H1 (cell line): Measurements from ENCODE around the gene BBS7. TPM values are rescaled to one million over a fixed set of nuclear protein-coding genes. Genes with fewer than 3 reads are reported as not detected.

Experiments
- CTCF ChIA-PET: fragments of 300-600 bp; sonication (Branson Sonifier 250); formaldehyde crosslinking; loops from one replicate; lab custom pipeline; 2021; ENCODE audit not compliant: partially characterized antibody; lab: Charles Lee
- POLR2A ChIA-PET: fragments of 300-600 bp; sonication (Branson Sonifier 250); formaldehyde crosslinking; loops from one replicate; lab custom pipeline; 2021; ENCODE audit warnings: inconsistent platforms; ENCODE audit not compliant: partially characterized antibody; lab: Charles Lee
- DNase-seq, 2 experiments: peaks; one replicate each; pipeline versions ENCODE4 v3.0.0 to v3.0.0-alpha.2; 2010 to 2022; ENCODE audit warnings: low spot score in 2 of 2, low read depth in 1 of 2, mixed read lengths in 1 of 2
- FAIRE-seq: peaks from 2 replicates; lab custom pipeline; 2011; peaks lifted over from hg19 to GRCh38; lab: Jason Lieb, UNC
- H2AFZ ChIP-seq: 2 replicates; pipeline ENCODE4 v1.8.1; 2012; ENCODE audit warnings: low read length, inconsistent platforms
- H2AK5ac ChIP-seq: 2 replicates; pipeline ENCODE4 v1.6.1; 2013; ENCODE audit warnings: low read depth, low read length
- H2BK120ac ChIP-seq: replicated peaks from 2 replicates; pipeline ENCODE3; 2013; ENCODE audit warnings: low read depth, low read length, inconsistent platforms
- H2BK12ac ChIP-seq: 2 replicates; pipeline ENCODE4 v1.6.1; 2013; ENCODE audit warnings: low read depth, low read length
- H2BK15ac ChIP-seq: 2 replicates; pipeline ENCODE4 v1.6.1; 2013; ENCODE audit warnings: low read length
- H2BK20ac ChIP-seq: 2 replicates; pipeline ENCODE4 v1.6.1; 2013; ENCODE audit warnings: low read length
- H2BK5ac ChIP-seq: 2 replicates; pipeline ENCODE4 v1.6.1; 2013; ENCODE audit warnings: low read depth, low read length
- H3K14ac ChIP-seq: 2 replicates; pipeline ENCODE4 v1.6.1; 2013; ENCODE audit warnings: inconsistent platforms; ENCODE audit not compliant: insufficient read length
- H3K18ac ChIP-seq: 2 replicates; pipeline ENCODE4 v1.6.1; 2013; ENCODE audit warnings: low read length; ENCODE audit errors: extremely low read depth
- H3K23ac ChIP-seq: 2 replicates; pipeline ENCODE4 v1.6.1; 2013; ENCODE audit warnings: inconsistent platforms; ENCODE audit not compliant: insufficient read length
- H3K23me2 ChIP-seq: 2 replicates; pipeline ENCODE4 v1.6.1; 2013; ENCODE audit warnings: low read depth, low read length
- H3K27ac ChIP-seq: 2 replicates; pipeline ENCODE4 v1.6.1; 2011; ENCODE audit warnings: low read depth, low read length, inconsistent platforms
- H3K27me3 ChIP-seq, 4 experiments: replicated peaks in 1 of 4; 1 replicate in 1 of 4; 2 replicates in 3 of 4; pipeline versions ENCODE4 v1.6.1 to v1.8.1; 2011 to 2013; ENCODE audit warnings: low read length in 3 of 4, mild to moderate bottlenecking in 3 of 4, inconsistent platforms in 2 of 4, mixed read lengths in 2 of 4, moderate library complexity in 1 of 4; ENCODE audit not compliant: control insufficient read depth in 3 of 4, insufficient read depth in 3 of 4; ENCODE audit errors: extremely low read depth in 1 of 4
- H3K36me3 ChIP-seq, 4 experiments: 2 replicates each; pipeline versions ENCODE4 v1.6.1 to v1.8.1; 2011 to 2013; ENCODE audit warnings: mild to moderate bottlenecking in 4 of 4, low read length in 3 of 4, moderate library complexity in 2 of 4, control low read depth in 1 of 4, inconsistent platforms in 1 of 4; ENCODE audit not compliant: insufficient read depth in 4 of 4, control insufficient read depth in 2 of 4
- H3K4ac ChIP-seq: replicated peaks from 2 replicates; pipeline ENCODE3; 2013; ENCODE audit warnings: low read length, low read depth, mixed read lengths, inconsistent platforms; ENCODE audit not compliant: insufficient read length
- H3K4me1 ChIP-seq, 4 experiments: replicated peaks in 1 of 4; 1 replicate in 1 of 4; 2 replicates in 3 of 4; pipeline versions ENCODE4 v1.6.1 to v1.8.1; 2011 to 2013; ENCODE audit warnings: low read length in 3 of 4, inconsistent platforms in 2 of 4, mixed read lengths in 1 of 4; ENCODE audit not compliant: insufficient read depth in 4 of 4, control insufficient read depth in 3 of 4
- H3K4me2 ChIP-seq, 2 experiments: 2 replicates each; pipeline versions ENCODE4 v1.6.1 to v1.8.1; 2011 to 2013; ENCODE audit warnings: low read depth in 2 of 2, low read length in 2 of 2, control low read depth in 1 of 2, inconsistent platforms in 1 of 2, mild to moderate bottlenecking in 1 of 2; ENCODE audit not compliant: insufficient read depth in 1 of 2
- H3K4me3 ChIP-seq, 4 experiments: fragments of 200-600, 300-600 bp in 1 of 4; sonication (generic), shearing (Covaris generic), sonication (Bioruptor Twin) in 1 of 4; 2 replicates each; pipeline versions ENCODE4 v1.5.1 to v1.8.1; 2011 to 2016; ENCODE audit warnings: low read length in 4 of 4, low read depth in 3 of 4, control low read depth in 2 of 4, inconsistent platforms in 2 of 4, mild to moderate bottlenecking in 2 of 4, mixed read lengths in 1 of 4, moderate library complexity in 1 of 4; ENCODE audit not compliant: insufficient read depth in 2 of 4; ENCODE audit errors: extremely low read depth in 1 of 4
- H3K56ac ChIP-seq: replicated peaks from 2 replicates; pipeline ENCODE3; 2013; ENCODE audit warnings: low read depth, mild to moderate bottlenecking, mixed read lengths, low read length, inconsistent platforms; ENCODE audit not compliant: insufficient read length
- H3K79me1 ChIP-seq: 2 replicates; pipeline ENCODE4 v1.6.1; 2013; ENCODE audit warnings: low read depth, low read length, control low read depth
- H3K79me2 ChIP-seq, 2 experiments: 2 replicates each; pipeline versions ENCODE4 v1.6.1 to v1.8.1; 2012 to 2013; ENCODE audit warnings: low read length in 2 of 2, mild to moderate bottlenecking in 2 of 2, inconsistent platforms in 1 of 2; ENCODE audit not compliant: insufficient read depth in 2 of 2, control insufficient read depth in 1 of 2
- H3K9ac ChIP-seq, 4 experiments: replicated peaks in 1 of 4; 1 replicate in 1 of 4; 2 replicates in 3 of 4; pipeline versions ENCODE4 v1.6.1 to v1.8.1; 2011 to 2013; ENCODE audit warnings: low read depth in 3 of 4, low read length in 3 of 4, control low read depth in 2 of 4, mild to moderate bottlenecking in 2 of 4, moderate library complexity in 2 of 4, inconsistent platforms in 1 of 4; ENCODE audit errors: extremely low read depth in 1 of 4
- H3K9me3 ChIP-seq, 2 experiments: 2 replicates each; pipeline versions ENCODE4 v1.6.1 to v1.8.1; 2012 to 2013; ENCODE audit warnings: mild to moderate bottlenecking in 2 of 2, moderate library complexity in 2 of 2, control low read depth in 1 of 2, inconsistent platforms in 1 of 2, low read depth in 1 of 2, low read length in 1 of 2, mixed read lengths in 1 of 2; ENCODE audit not compliant: insufficient read depth in 2 of 2
- H4K20me1 ChIP-seq, 2 experiments: replicated peaks in 1 of 2; 2 replicates each; pipeline versions ENCODE3 to v1.8.1; 2011 to 2013; ENCODE audit warnings: inconsistent platforms in 2 of 2, low read length in 2 of 2, mild to moderate bottlenecking in 1 of 2; ENCODE audit not compliant: insufficient read depth in 2 of 2, control insufficient read depth in 1 of 2
- H4K5ac ChIP-seq: 2 replicates; pipeline ENCODE4 v1.6.1; 2013; ENCODE audit warnings: low read length, low read depth, mixed read lengths, inconsistent platforms; ENCODE audit not compliant: insufficient read length
- H4K8ac ChIP-seq: 2 replicates; pipeline ENCODE4 v1.8.0; 2013; ENCODE audit warnings: mild to moderate bottlenecking, moderate library complexity, low read length, inconsistent platforms; ENCODE audit not compliant: insufficient read depth; ENCODE audit errors: extremely low read depth
- H4K91ac ChIP-seq: replicated peaks from 2 replicates; pipeline ENCODE3; 2013; ENCODE audit warnings: low read length, mixed read lengths, inconsistent platforms; ENCODE audit not compliant: insufficient read length
- CHD2 ChIP-seq: IDR thresholded peaks from 2 replicates; pipeline ENCODE4 v1.6.1; 2012; ENCODE audit warnings: low read length, improper control_type of control experiment
- EGR1 ChIP-seq: IDR thresholded peaks from 2 replicates; pipeline ENCODE4 v1.6.1; 2011; ENCODE audit warnings: low read depth, low read length, borderline replicate concordance
- HDAC6 ChIP-seq: IDR thresholded peaks from one replicate; pipeline ENCODE4 v1.7.1; 2012; ENCODE audit warnings: low read depth, mild to moderate bottlenecking, inconsistent platforms, low read length, moderate library complexity
- JUND ChIP-seq: IDR thresholded peaks from 2 replicates; pipeline ENCODE4 v1.6.1; 2011; ENCODE audit warnings: mild to moderate bottlenecking, improper control_type of control experiment, low read length
- RBBP5 ChIP-seq: IDR thresholded peaks from 2 replicates; pipeline ENCODE4 v1.7.1; 2012; ENCODE audit warnings: low read depth, mild to moderate bottlenecking, inconsistent platforms, low read length, moderate library complexity, borderline replicate concordance
- RXRA ChIP-seq: IDR thresholded peaks from 2 replicates; pipeline ENCODE4 v1.6.1; 2011; ENCODE audit warnings: low read depth, mild to moderate bottlenecking, low read length, moderate library complexity; ENCODE audit not compliant: insufficient read depth
- SIN3A ChIP-seq, 2 experiments: IDR thresholded peaks in 1 of 2; conservative IDR thresholded peaks in 1 of 2; 2 replicates each; pipeline ENCODE4 v1.6.1; 2011 to 2012; ENCODE audit warnings: low read length in 2 of 2, improper control_type of control experiment in 1 of 2, low read depth in 1 of 2, mild to moderate bottlenecking in 1 of 2
- SIRT6 ChIP-seq: IDR thresholded peaks from one replicate; pipeline ENCODE4 v1.7.1; 2012; ENCODE audit warnings: low read length, inconsistent platforms
- SIX5 ChIP-seq: IDR thresholded peaks from 2 replicates; pipeline ENCODE4 v1.6.1; 2011; ENCODE audit warnings: mild to moderate bottlenecking, low read depth, low read length
- TAF1 ChIP-seq: IDR thresholded peaks from 2 replicates; pipeline ENCODE4 v1.6.1; 2011; ENCODE audit warnings: mild to moderate bottlenecking, low read depth, low read length
- TCF12 ChIP-seq: IDR thresholded peaks from 2 replicates; pipeline ENCODE4 v1.6.1; 2011; ENCODE audit warnings: low read depth, mild to moderate bottlenecking, low read length
- TEAD4 ChIP-seq: IDR thresholded peaks from 2 replicates; pipeline ENCODE4 v1.6.1; 2012; ENCODE audit warnings: low read depth, low read length, inconsistent platforms, mixed read lengths
- USF2 ChIP-seq: IDR thresholded peaks from 2 replicates; pipeline ENCODE4 v1.6.1; 2011; ENCODE audit warnings: low read length, improper control_type of control experiment
- YY1 ChIP-seq: IDR thresholded peaks from 2 replicates; pipeline ENCODE4 v1.6.1; 2011; ENCODE audit warnings: low read depth, mild to moderate bottlenecking, low read length
- WGBS, 2 experiments: shearing (Covaris generic) in 1 of 2; methylation state at CpG; one replicate each; pipeline versions ENCODE4 v1.1.6 to v1.1.7; 2013 to 2015; ENCODE audit warnings: low lambda C conversion rate in 2 of 2, mixed read lengths in 2 of 2, inconsistent platforms in 1 of 2, low coverage in 1 of 2, missing lambda C conversion rate in 1 of 2; ENCODE audit not compliant: insufficient replicate concordance in 2 of 2, insufficient coverage in 1 of 2, insufficient read length in 1 of 2; ENCODE audit errors: extremely low coverage in 1 of 2, missing lambda C conversion rate in 1 of 2; 5-methylcytosine and 5-hydroxymethylcytosine counted together
- polyA plus RNA-seq, 7 experiments: library from polyadenylated mRNA; depleted of rRNA in 3 of 7; stranded (reverse) in 5 of 7; unstranded in 2 of 7; fragments of >200 nt in 5 of 7; fragments of 200-250 nt in 2 of 7; gene quantifications; 1 replicate in 5 of 7; 2 replicates in 1 of 7; 4 replicates in 1 of 7; pipeline versions ENCODE4 v1.2.1 to v1.2.3, GENCODE V29; 2011 to 2013; ENCODE audit warnings: missing spikeins in 2 of 7, mixed read lengths in 2 of 7
- total RNA-seq: library from RNA; stranded (reverse); fragmentation: NEBNext Ultra II Directional; extraction: Animal tissue kit (Norgen Biotek cat#: 25700); gene quantifications from 2 replicates; pipeline ENCODE4 v1.2.1, GENCODE V29; 2021

Gene BBS7
- total and polyA plus RNA-seq, 2 of the 8 experiments (the other 6 are each of a cell fraction or from before 2014, with no cell fraction given), result 16.6 to 21.5 TPM

GRCh38 chr4:121800638-121800960 lies 69.7 kb downstream of the BBS7 start:
- no peaks in the 10 kb centered on the region for H3K27me3 ChIP-seq
- peak overlapping the region; percentile 40 for H3K4ac ChIP-seq
- H3K23ac ChIP-seq, result no peak overlapping the region
- no peak overlapping the region for H4K8ac ChIP-seq
- H2BK120ac ChIP-seq, result no peak overlapping the region
- H2BK15ac ChIP-seq, result no peak overlapping the region
- H3K9me3 ChIP-seq, result no peaks in the 10 kb centered on the region
- no peaks in the 10 kb centered on the region for H3K79me1 ChIP-seq
- peak overlapping the region; percentile 74 to 98 (median 96) for H3K9ac ChIP-seq
- peaks cover 3 to 21% of the 10 kb centered on the region in 2 experiments; a peak in 2 of 4 replicates for H3K79me2 ChIP-seq
- DNase-seq (no peak), FAIRE-seq (no peak)
- 0 out of 2 replicates have a peak overlapping the region, but pooled peaks have one; percentile 61 for H2AK5ac ChIP-seq
- peak overlapping the region; percentile 93 for H3K18ac ChIP-seq
- H2BK12ac ChIP-seq, result no peak overlapping the region; the same call in 1 of the 2 replicates
- ChIA-PET CTCF (no interaction called here), POLR2A (interaction anchor here (0.8 to 14.8 kb wide), 13 partner anchors 8 to 105 kb away, joined by 3 to 246 read pairs (median 5); partner anchors contain the start of genes CCNA2 and SMIM43)
- no peaks in the 10 kb centered on the region for H4K20me1 ChIP-seq
- peak overlapping the region; percentile 21 for H3K56ac ChIP-seq
- H2AFZ ChIP-seq, result 0 out of 2 replicates have a peak overlapping the region, but pooled peaks have one; percentile 4
- H3K36me3 ChIP-seq, result peaks cover 14 to 32% (median 23%) of the 10 kb centered on the region in 4 experiments
- H2BK20ac ChIP-seq, result no peak overlapping the region
- peak overlapping the region; percentile 96 for H3K27ac ChIP-seq
- 76% methylated on average over 8 of the region's 8 CpGs; no CpG with 5 or more reads in 1 of the 2 experiments for WGBS, 2 experiments
- peak overlapping the region; percentile 72 for H2BK5ac ChIP-seq
- H4K91ac ChIP-seq, result peak overlapping the region; percentile 31
- H3K14ac ChIP-seq, result no peak overlapping the region
- peaks cover 5 to 11% (median 6%) of the 10 kb centered on the region in 4 experiments; a peak in 6 of 7 replicates for H3K4me1 ChIP-seq
- H3K4me2 ChIP-seq, result peak overlapping the region; percentile 72 to 82
- H3K4me3 ChIP-seq, result peak overlapping the region; percentile 73 to 98 (median 94)
- H4K5ac ChIP-seq, result peak overlapping the region; percentile 77
- H3K23me2 ChIP-seq, result peaks cover 3% of the 10 kb centered on the region
- TF ChIP-seq RXRA (no peak), TEAD4 (no peak), HDAC6 (no peak), SIN3A (conservative IDR thresholded peaks at IDR 0.05 in 1 of 2, IDR thresholded peaks at IDR 0.05 in 1 of 2; ENCODE audit: low read depth in 1 of 2, low read length in 2 of 2) (no peak), JUND (no peak), CHD2 (no peak), YY1 (no peak), USF2 (no peak), SIX5 (no peak), TAF1 (no peak), EGR1 (no peak), RBBP5 (no peak), TCF12 (no peak), SIRT6 (no peak)
